NB4 (cell line): Measurements from ENCODE around the gene APOL3.

ENCODE experiments used
- MAX ChIP-seq: IDR thresholded peaks from 2 replicates; pipeline ENCODE4 v1.6.1; 2011; ENCODE audit warnings: low read depth, low read length
- POLR2A ChIP-seq: IDR thresholded peaks from 2 replicates; pipeline ENCODE4 v1.6.1; 2011; ENCODE audit warnings: mild to moderate bottlenecking; ENCODE audit not compliant: insufficient read length; ENCODE audit errors: extremely low read depth
- TF ChIP-seq, protein P1 (sequence below): IDR thresholded peaks from one replicate; pipeline ENCODE4 v1.5.1; 2012; ENCODE audit warnings: low read depth, low read length

DNA sequence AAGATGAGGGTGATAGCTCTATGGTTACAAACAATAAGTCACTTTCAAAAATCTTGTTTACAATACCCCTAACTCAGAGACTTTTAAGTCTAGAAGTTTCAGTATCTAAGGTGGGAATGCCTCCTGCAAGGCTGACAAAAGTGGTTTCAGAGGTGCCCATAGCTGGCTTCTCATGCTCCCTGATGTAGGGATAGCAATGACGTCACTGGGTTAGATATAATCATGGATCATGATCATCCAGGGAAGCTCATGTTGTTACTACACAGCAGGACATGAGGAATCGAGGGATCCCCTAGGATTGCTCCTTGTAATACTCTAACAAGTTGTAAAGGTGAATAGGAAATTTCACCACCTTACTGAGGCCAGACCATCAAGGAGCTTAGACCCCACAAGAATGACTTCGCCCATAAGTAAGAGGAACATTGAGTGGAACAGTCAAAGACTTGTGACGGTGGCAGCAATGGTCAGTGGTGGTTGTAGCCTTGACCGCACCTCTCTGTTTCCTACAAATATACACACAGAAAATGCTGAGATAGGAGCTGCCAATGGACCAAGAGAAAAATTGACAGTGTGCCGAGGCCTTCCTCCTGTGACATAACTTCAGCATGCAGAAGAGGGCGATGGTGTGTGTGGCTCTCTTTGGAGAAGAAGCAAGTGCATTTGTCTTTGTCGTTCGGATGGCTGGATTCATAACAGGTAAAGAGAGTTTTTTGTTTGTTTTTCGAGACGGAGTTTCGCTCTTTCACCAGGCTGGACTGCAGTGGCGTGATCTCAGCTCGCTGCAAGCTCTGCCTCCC is 25.5 kb upstream of the APOL3 start:
- TF ChIP-seq, protein P1, sequence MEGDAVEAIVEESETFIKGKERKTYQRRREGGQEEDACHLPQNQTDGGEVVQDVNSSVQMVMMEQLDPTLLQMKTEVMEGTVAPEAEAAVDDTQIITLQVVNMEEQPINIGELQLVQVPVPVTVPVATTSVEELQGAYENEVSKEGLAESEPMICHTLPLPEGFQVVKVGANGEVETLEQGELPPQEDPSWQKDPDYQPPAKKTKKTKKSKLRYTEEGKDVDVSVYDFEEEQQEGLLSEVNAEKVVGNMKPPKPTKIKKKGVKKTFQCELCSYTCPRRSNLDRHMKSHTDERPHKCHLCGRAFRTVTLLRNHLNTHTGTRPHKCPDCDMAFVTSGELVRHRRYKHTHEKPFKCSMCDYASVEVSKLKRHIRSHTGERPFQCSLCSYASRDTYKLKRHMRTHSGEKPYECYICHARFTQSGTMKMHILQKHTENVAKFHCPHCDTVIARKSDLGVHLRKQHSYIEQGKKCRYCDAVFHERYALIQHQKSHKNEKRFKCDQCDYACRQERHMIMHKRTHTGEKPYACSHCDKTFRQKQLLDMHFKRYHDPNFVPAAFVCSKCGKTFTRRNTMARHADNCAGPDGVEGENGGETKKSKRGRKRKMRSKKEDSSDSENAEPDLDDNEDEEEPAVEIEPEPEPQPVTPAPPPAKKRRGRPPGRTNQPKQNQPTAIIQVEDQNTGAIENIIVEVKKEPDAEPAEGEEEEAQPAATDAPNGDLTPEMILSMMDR, result no peak
- TF ChIP-seq POLR2A, result no peak
- TF ChIP-seq MAX, result no peak
